Measurements from ENCODE around the gene NR2F6. TPM values are rescaled to one million over a fixed set of nuclear protein-coding genes. Genes with fewer than 3 reads are reported as not detected.
A peak's percentile ranks its signal among the peaks of the same experiment; 100 is the strongest.

NR2F6 gene
- total RNA-seq, 1 donor from 2014 or later: 89.4 TPM

DNA sequence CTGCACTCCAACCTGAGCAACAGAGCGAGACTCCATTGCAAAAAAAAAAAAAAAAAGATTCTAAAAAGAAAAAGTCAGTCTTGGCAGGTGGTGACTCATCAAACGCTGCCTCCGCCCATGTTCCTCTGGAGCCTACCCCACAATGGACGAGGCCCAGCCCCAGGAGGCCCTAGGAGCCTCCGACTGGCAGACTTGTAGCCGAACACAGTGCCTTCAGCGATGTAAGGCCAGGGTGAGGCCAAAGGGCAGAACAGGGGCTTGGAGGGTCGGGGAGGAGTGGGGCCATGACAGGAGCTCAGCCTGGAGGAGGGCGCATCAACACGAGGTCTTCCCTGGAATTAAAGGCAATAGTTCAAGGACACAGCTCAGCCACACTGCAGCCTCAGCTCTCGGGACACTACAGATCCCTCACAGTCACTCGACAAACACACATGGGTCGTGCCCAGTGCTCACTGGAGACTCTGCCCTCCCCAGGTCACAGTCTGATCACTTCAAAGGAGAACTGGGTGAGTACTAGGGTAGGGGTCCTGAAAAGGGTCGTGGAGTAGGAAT lies 25.4 kb downstream of the NR2F6 start:
- TF ChIP-seq, protein P1, sequence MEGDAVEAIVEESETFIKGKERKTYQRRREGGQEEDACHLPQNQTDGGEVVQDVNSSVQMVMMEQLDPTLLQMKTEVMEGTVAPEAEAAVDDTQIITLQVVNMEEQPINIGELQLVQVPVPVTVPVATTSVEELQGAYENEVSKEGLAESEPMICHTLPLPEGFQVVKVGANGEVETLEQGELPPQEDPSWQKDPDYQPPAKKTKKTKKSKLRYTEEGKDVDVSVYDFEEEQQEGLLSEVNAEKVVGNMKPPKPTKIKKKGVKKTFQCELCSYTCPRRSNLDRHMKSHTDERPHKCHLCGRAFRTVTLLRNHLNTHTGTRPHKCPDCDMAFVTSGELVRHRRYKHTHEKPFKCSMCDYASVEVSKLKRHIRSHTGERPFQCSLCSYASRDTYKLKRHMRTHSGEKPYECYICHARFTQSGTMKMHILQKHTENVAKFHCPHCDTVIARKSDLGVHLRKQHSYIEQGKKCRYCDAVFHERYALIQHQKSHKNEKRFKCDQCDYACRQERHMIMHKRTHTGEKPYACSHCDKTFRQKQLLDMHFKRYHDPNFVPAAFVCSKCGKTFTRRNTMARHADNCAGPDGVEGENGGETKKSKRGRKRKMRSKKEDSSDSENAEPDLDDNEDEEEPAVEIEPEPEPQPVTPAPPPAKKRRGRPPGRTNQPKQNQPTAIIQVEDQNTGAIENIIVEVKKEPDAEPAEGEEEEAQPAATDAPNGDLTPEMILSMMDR (IDR thresholded peaks at IDR 0.05; ENCODE audit: insufficient read depth, low read length, poor library complexity, severe bottlenecking): no peak
- DNase-seq (ENCODE audit: low read depth): no peak

DNA sequence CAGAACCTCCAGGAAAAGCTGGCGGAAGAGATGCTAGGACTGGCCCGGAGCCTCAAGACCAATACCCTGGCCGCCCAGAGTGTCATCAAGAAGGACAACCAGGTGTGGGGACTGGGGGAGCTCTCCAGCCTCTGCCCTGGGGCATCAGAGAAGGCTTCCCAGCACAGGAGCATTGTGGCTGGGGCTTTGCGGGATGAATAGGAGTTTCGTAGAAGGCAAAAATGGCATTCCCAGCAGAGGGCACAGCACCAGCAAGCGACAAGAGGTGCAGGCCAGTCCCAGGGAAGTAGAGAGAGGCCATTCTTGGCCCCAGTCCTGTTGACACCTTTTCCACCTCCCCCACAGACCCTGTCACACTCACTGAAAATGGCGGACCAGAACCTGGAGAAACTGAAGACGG lies 26.4 kb downstream of the NR2F6 start:
- TF ChIP-seq, protein P1 (IDR thresholded peaks at IDR 0.05; ENCODE audit: insufficient read depth, low read length, poor library complexity, severe bottlenecking): no peak
- Histone ChIP-seq H3K4me3 (ENCODE audit: low read depth, low read length) (no peak overlapping the region), H3K36me3 (ENCODE audit: control insufficient read depth, insufficient read depth, low read length) (peaks cover 2% of the 10 kb centered on the region), H3K27me3 (ENCODE audit: control insufficient read depth, insufficient read depth, low read length) (no peaks in the 10 kb centered on the region)
- no peak for DNase-seq (ENCODE audit: low read depth)

More for the DNA sequence above, 25.4 kb downstream of the NR2F6 start:
- H3K27me3 ChIP-seq (ENCODE audit: control insufficient read depth, insufficient read depth, low read length): no peaks in the 10 kb centered on the region
- H3K36me3 ChIP-seq (ENCODE audit: control insufficient read depth, insufficient read depth, low read length): peaks cover 2% of the 10 kb centered on the region
- no peak overlapping the region for H3K4me3 ChIP-seq (ENCODE audit: low read depth, low read length)

DNA sequence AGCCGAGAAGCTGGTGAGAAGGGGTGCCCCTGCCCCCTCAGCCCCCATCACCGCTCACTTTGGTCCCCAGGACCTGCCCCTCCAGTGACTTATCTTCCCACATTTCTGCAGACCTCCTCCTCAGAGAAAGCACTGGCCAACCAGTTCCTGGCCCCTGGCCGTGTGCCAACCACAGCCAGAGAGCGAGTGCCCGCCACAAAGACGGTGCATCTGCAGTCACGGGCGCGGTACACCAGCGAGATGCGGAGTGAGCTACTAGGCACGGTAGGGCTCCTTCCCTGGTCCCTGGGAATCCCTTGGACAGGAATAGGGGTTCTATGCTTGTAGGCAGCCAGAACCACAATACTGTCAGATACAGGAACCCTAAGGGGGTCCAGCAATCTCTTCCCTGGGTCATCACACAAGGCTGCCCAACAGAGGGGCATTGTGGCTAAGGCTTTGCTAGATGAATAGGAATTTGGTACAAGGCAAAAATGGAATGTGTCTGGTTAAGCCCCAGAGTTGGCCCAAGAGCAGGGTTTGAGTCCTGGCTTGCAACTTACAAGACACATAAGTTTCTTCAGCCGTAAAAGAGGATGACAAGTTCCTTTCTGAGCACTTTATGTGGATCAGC lies 29.6 kb downstream of the NR2F6 start:
- Histone ChIP-seq H3K4me3 (ENCODE audit: low read depth, low read length) (peak overlapping the region; percentile 83), H3K27me3 (ENCODE audit: control insufficient read depth, insufficient read depth, low read length) (no peaks in the 10 kb centered on the region), H3K36me3 (ENCODE audit: control insufficient read depth, insufficient read depth, low read length) (peaks cover 4% of the 10 kb centered on the region)
- DNase-seq (ENCODE audit: low read depth): no peak
- TF ChIP-seq, protein P1 (IDR thresholded peaks at IDR 0.05; ENCODE audit: insufficient read depth, low read length, poor library complexity, severe bottlenecking): no peak

DNA sequence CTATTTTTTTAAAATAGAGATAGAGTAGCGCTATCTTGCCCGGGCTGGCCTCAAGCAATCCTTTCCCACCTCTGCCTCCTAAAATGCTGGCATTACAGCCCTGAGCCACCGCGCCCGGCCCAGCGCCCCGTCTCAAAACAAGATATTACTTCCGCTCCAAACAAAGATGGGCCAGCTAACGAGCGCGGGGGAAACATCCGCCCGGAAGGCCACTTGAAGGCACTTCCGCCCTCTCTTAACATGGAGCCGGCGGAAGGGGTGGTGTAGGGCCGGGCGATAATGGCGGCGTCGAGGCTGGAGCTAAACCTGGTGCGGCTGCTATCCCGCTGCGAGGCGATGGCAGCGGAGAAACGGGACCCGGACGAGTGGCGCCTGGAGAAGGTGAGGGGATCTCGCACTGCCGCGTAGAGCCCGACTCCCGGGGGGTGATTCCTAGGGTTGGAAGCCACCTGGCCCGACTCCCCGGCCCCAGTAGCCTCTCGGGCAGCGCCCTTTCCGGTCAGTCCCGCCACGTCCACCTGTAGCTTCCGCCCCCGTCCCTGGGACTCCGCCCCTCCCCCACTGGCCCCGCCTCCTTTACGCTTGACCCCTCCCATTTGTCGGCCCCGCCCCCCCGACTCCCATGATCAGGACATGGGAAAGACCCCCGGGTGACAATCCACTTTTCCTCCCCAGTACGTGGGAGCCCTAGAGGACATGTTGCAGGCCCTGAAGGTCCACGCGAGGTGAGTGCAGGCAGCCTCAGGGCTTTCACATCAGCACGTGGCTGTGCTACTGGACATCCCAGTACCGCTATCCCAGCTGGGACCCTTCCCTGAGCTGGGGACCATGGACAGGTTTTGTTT lies 30.4 kb downstream of the NR2F6 start, which contains the start of gene USE1:
USE1 (plus strand) TSS at position 231 of the 845 bp plus-strand sequence; CDS start at position 280, 49 bp downstream.
- Histone ChIP-seq H3K27me3 (ENCODE audit: control insufficient read depth, insufficient read depth, low read length) (no peaks in the 10 kb centered on the region), H3K36me3 (ENCODE audit: control insufficient read depth, insufficient read depth, low read length) (peaks cover 4% of the 10 kb centered on the region), H3K4me3 (ENCODE audit: low read depth, low read length) (peak within 1 kb of the TSS; percentile 83)
- DNase-seq (ENCODE audit: low read depth): peak; percentile 67
- TF ChIP-seq, protein P1 (IDR thresholded peaks at IDR 0.05; ENCODE audit: insufficient read depth, low read length, poor library complexity, severe bottlenecking): no peak

DNA sequence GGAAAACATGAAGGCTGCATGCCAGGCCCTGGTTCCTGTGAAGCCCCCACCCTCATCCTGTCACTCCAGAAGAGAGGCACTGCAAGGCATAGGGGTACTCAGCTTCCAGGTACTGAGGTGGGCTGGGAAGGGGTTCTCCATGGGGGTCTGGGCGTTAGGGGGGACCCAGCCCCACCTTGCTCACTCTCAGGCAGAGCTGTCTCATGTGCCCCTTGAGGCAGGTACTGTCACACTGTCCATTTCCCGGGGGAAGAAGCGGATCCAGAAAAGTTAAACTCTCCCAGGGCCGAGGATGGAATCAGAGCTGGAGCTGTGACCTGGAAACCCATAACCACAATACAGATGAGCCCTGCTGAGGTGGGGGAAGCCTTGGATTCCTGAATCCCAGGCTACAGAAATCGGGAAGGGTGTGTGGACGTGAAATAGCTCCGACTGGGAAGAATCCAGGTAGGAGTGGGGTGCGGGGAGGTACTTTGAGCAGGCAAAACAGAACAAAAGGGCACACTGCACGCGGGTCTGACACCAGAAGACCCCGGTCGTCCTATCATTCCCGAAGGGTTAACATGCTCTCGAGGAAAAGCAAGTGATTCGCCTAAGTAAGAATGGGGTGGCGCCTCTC lies 31.1 kb downstream of the NR2F6 start:
- Histone ChIP-seq H3K36me3 (ENCODE audit: control insufficient read depth, insufficient read depth, low read length) (peaks cover 4% of the 10 kb centered on the region), H3K27me3 (ENCODE audit: control insufficient read depth, insufficient read depth, low read length) (no peaks in the 10 kb centered on the region), H3K4me3 (ENCODE audit: low read depth, low read length) (peak overlapping the region; percentile 83)
- DNase-seq (ENCODE audit: low read depth): no peak
- TF ChIP-seq, protein P1 (IDR thresholded peaks at IDR 0.05; ENCODE audit: insufficient read depth, low read length, poor library complexity, severe bottlenecking): no peak

All from kidney epithelial cell (primary cell).